ENCODE data around the gene PHF2. TPM values are rescaled to one million over a fixed set of nuclear protein-coding genes. Genes with fewer than 3 reads are reported as not detected.

The PHF2 gene
- total RNA-seq, 1 donor from 2014 or later, result 40.3 TPM

DNA sequence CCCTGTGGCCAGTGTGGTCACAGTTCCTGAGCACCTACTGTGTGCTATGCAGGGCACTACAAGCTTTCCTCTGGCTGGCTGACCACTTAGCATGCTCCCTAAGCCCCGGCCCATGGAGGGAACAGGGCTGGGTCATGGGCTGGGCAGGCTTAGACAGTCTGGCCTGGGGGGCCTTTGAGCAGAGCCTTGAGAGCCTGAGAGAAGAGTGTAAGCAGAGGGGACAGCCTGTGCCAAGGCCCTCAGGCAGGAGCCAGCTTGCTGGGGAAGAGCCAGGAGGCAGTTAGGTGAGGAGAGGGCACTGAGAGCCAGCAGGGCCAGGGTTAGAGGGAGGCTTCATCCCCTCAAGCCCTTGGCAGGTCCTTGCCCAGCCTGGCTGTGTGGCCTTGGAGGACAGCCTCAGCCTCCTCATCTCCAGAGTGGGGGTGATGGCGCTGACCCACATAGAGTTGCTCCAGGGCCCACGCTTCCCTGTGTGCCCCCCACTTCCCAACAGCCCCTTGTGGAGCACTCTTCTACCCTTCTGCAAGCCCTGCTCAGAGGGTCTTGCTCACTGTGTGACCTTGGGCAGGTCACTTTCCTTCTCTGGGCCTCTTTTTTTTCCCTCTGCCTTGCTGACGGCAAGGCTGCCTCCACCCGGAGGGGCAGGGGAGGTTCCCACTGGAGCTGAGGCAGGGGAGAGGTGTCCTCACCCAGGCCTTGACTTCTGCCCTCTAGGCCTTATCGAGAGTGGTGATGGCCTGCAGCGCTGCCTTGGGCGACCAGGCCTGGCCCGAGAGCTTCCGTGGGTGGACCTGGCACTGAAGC lies 107.1 kb downstream of the PHF2 start:
- Mint-ChIP-seq H3K36me3 (ENCODE audit: unreplicated experiment) (peaks cover 3% of the 10 kb centered on the region), H3K9me3 (ENCODE audit: unreplicated experiment) (peaks cover under 1% of the 10 kb centered on the region), H3K4me1 (ENCODE audit: unreplicated experiment) (peaks cover 1% of the 10 kb centered on the region), H3K27me3 (ENCODE audit: unreplicated experiment) (peaks cover 2% of the 10 kb centered on the region), H3K4me3 (ENCODE audit: unreplicated experiment) (no peak overlapping the region), H3K27ac (ENCODE audit: unreplicated experiment) (no peak overlapping the region)
- peak; percentile 73 for DNase-seq (ENCODE audit: extremely low spot score, unreplicated experiment)
- TF ChIP-seq, protein P1, sequence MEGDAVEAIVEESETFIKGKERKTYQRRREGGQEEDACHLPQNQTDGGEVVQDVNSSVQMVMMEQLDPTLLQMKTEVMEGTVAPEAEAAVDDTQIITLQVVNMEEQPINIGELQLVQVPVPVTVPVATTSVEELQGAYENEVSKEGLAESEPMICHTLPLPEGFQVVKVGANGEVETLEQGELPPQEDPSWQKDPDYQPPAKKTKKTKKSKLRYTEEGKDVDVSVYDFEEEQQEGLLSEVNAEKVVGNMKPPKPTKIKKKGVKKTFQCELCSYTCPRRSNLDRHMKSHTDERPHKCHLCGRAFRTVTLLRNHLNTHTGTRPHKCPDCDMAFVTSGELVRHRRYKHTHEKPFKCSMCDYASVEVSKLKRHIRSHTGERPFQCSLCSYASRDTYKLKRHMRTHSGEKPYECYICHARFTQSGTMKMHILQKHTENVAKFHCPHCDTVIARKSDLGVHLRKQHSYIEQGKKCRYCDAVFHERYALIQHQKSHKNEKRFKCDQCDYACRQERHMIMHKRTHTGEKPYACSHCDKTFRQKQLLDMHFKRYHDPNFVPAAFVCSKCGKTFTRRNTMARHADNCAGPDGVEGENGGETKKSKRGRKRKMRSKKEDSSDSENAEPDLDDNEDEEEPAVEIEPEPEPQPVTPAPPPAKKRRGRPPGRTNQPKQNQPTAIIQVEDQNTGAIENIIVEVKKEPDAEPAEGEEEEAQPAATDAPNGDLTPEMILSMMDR (IDR thresholded peaks at IDR 0.05), result no peak

DNA sequence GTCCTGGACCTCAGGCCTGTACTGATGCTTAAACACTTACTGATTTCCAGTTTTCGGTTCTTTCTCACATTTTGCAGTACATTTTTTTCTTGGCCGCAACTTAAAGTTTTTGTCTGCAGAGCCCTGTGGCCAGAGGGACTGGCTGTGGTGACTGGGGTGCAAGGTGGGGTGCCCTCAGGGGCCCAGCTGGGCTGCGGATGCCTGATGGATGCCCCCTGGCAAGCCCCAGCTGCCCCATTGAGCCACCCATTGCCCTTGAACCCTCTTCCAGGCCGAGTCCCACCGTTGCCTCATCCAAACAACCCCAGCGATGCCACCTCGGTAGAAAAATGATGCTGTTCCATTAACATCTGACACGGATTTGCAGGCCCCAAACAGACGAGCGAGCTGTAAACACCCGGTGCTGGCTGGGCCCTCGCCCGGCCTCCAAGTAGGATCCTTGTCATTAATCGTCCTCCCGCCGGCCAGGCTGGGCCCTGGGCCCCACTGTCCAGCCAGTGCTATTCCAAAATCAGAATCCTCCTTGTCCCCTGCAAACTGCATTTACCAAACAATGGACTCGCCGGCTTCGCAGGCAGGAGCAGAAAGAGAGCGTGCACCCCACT lies 107.9 kb downstream of the PHF2 start:
- Mint-ChIP-seq H3K4me1 (ENCODE audit: unreplicated experiment) (peaks cover 1% of the 10 kb centered on the region), H3K27me3 (ENCODE audit: unreplicated experiment) (peaks cover 2% of the 10 kb centered on the region), H3K27ac (ENCODE audit: unreplicated experiment) (no peak overlapping the region), H3K9me3 (ENCODE audit: unreplicated experiment) (peaks cover 8% of the 10 kb centered on the region), H3K36me3 (ENCODE audit: unreplicated experiment) (no peaks in the 10 kb centered on the region), H3K4me3 (ENCODE audit: unreplicated experiment) (no peak overlapping the region)
- DNase-seq (ENCODE audit: extremely low spot score, unreplicated experiment), result peak; percentile 80
- TF ChIP-seq, protein P1 (IDR thresholded peaks at IDR 0.05), result no peak

DNA sequence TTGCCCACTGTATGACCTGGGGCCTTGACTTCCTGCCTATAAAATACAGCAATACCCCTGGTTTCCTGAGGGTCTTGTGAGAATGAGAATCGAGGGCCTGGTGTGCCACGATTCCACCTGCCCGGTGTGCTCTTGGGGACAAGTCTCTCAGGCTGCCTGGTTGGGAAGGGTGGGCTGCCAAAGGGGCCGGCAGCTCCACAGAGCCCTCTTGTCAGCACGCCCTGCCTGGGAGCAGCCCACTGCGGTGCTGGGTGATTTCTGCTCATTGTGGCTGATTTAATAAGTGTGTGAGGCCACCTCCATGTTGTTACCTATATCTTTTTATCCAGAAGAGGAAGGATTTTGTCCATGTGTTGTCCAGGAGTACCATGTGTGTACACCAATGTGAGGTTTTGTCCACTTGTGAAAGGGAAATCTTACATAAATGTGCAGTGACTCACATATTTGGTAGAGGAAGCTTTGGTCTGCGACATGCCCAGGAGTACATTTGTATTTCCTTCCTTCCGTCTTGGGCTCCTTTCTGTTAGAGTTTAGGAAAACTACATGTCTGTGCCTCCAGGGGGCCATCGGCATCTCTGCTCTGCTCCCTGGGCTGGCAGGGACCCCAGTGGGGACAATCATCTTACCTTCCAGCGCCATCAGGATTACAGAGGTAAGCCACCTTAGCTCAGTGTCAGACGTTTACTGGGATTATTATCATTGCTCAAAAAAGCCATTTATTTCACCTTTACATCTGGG lies 108.6 kb downstream of the PHF2 start:
- Mint-ChIP-seq H3K27me3 (ENCODE audit: unreplicated experiment) (peaks cover 2% of the 10 kb centered on the region), H3K4me1 (ENCODE audit: unreplicated experiment) (peaks cover 1% of the 10 kb centered on the region), H3K4me3 (ENCODE audit: unreplicated experiment) (no peak overlapping the region), H3K36me3 (ENCODE audit: unreplicated experiment) (no peaks in the 10 kb centered on the region), H3K9me3 (ENCODE audit: unreplicated experiment) (peaks cover 14% of the 10 kb centered on the region), H3K27ac (ENCODE audit: unreplicated experiment) (no peak overlapping the region)
- TF ChIP-seq, protein P1 (IDR thresholded peaks at IDR 0.05), result no peak
- peak; percentile 78 for DNase-seq (ENCODE audit: extremely low spot score, unreplicated experiment)

DNA sequence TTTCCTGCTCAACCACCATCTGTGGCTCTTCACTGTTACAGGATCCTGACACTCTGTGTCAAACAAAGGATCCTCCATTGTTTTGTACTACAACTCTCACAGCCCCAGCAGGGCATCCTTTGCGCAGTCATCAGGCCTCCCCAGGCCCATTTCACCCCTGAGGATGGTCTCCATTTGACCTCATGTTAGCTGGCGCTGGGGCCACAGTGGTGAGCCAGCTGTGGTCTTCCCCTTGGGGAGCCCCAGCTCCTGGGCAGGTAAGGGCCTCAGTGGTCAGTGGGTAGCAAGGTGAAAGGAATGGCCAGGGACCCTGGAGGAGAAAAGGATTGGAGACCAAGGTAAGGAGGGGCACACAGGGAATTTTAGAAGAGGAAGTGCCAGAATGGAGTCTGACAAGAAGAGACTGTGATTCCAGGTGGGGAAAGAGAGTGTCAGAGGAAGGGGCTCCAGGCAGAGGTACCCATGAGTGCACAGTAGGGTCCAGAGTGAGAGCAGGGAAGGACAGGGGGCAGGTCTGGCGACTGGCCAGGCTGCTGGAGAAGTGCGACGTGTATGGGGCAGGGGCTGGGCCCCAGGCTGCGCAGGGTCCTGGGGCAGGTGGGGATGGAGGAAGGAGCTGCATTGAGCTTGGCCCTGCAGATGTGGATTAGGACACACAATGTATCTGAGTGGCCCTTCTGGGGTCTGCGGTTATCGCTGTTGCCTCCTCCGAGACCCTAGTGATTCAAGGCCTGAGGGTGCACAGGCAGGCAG lies 109.9 kb downstream of the PHF2 start:
- no peak overlapping the region for H3K4me3 Mint-ChIP-seq (ENCODE audit: unreplicated experiment)

More for the DNA sequence above, 109.9 kb downstream of the PHF2 start:
- H3K4me1 Mint-ChIP-seq (ENCODE audit: unreplicated experiment), result peaks cover 1% of the 10 kb centered on the region
- H3K9me3 Mint-ChIP-seq (ENCODE audit: unreplicated experiment), result peaks cover 22% of the 10 kb centered on the region
- H3K27me3 Mint-ChIP-seq (ENCODE audit: unreplicated experiment), result peaks cover 7% of the 10 kb centered on the region
- no peaks in the 10 kb centered on the region for H3K36me3 Mint-ChIP-seq (ENCODE audit: unreplicated experiment)
- H3K27ac Mint-ChIP-seq (ENCODE audit: unreplicated experiment), result no peak overlapping the region
- TF ChIP-seq, protein P1 (IDR thresholded peaks at IDR 0.05), result no peak
- DNase-seq (ENCODE audit: extremely low spot score, unreplicated experiment), result peak; percentile 73

Data from osteocyte (in vitro differentiated cells).